GM12878 (cell line): ENCODE measurements around the gene OSCP1. TPM values are rescaled to one million over a fixed set of nuclear protein-coding genes. Genes with fewer than 3 reads are reported as not detected.
A peak's percentile ranks its signal among the peaks of the same experiment; 100 is the strongest.

ENCODE experiments used
- BCL11A ChIP-seq: IDR thresholded peaks from 2 replicates; pipeline ENCODE4 v1.6.1; 2011; ENCODE audit warnings: low read depth, low read length
- BMI1 ChIP-seq: fragments of 450-650 bp; IDR thresholded peaks from 2 replicates; pipeline ENCODE4 v1.6.1; 2016; ENCODE audit warnings: mild to moderate bottlenecking, moderate library complexity, borderline replicate concordance
- EGR1 ChIP-seq, 2 experiments: IDR thresholded peaks; 1 replicate in 1 of 2; 2 replicates in 1 of 2; pipeline ENCODE4 v1.6.1; 2011 to 2012; ENCODE audit warnings: low read depth in 2 of 2, low read length in 2 of 2, borderline replicate concordance in 1 of 2, mild to moderate bottlenecking in 1 of 2, moderate library complexity in 1 of 2
- ESRRA ChIP-seq: IDR thresholded peaks from 2 replicates; pipeline ENCODE4 v1.6.1; 2012; ENCODE audit warnings: mild to moderate bottlenecking, low read length, improper control_type of control experiment
- ETV6 ChIP-seq, 2 experiments: fragments of 450-650 bp in 1 of 2; IDR thresholded peaks in 1 of 2; conservative IDR thresholded peaks in 1 of 2; 2 replicates each; pipeline ENCODE4 v1.6.1; 2014; ENCODE audit warnings: antibody characterized with exemption in 1 of 2, borderline replicate concordance in 1 of 2, low read depth in 1 of 2, mild to moderate bottlenecking in 1 of 2, moderate library complexity in 1 of 2
- IKZF1 ChIP-seq: fragments of 450-650 bp; conservative IDR thresholded peaks from 2 replicates; pipeline ENCODE4 v1.6.1; 2017; ENCODE audit warnings: antibody characterized with exemption, mild to moderate bottlenecking
- JUNB ChIP-seq: IDR thresholded peaks from 2 replicates; pipeline ENCODE4 v1.6.1; 2016; ENCODE audit warnings: antibody characterized with exemption, mild to moderate bottlenecking
- JUND ChIP-seq: IDR thresholded peaks from 2 replicates; pipeline ENCODE4 v1.6.1; 2012; ENCODE audit warnings: low read depth, mild to moderate bottlenecking, low read length, improper control_type of control experiment, moderate library complexity
- NFIC ChIP-seq: IDR thresholded peaks from 2 replicates; pipeline ENCODE4 v1.6.1; 2012; ENCODE audit warnings: low read depth, mild to moderate bottlenecking, inconsistent platforms, low read length, moderate library complexity
- POLR2AphosphoS5 ChIP-seq: IDR thresholded peaks from 2 replicates; pipeline ENCODE4 v1.6.1; 2011; ENCODE audit warnings: mild to moderate bottlenecking, low read length, inconsistent platforms
- POU2F2 ChIP-seq: IDR thresholded peaks from 3 replicates; pipeline ENCODE4 v1.6.1; 2011; ENCODE audit warnings: low read depth, mild to moderate bottlenecking, low read length, borderline replicate concordance
- RCOR1 ChIP-seq: conservative IDR thresholded peaks from 2 replicates; pipeline ENCODE4 v1.6.1; 2012; ENCODE audit warnings: low read depth, low read length, improper control_type of control experiment
- RUNX3 ChIP-seq: IDR thresholded peaks from 2 replicates; pipeline ENCODE4 v1.6.1; 2012; ENCODE audit warnings: low read length, inconsistent platforms
- SUPT20H ChIP-seq: IDR thresholded peaks from 2 replicates; pipeline ENCODE4 v1.6.1; 2011; ENCODE audit warnings: low read depth, mild to moderate bottlenecking, low read length, moderate library complexity, borderline replicate concordance; ENCODE audit not compliant: control insufficient read depth
- TCF12 ChIP-seq: IDR thresholded peaks from 2 replicates; pipeline ENCODE4 v1.6.1; 2011; ENCODE audit warnings: low read depth, mild to moderate bottlenecking, low read length
- WRNIP1 ChIP-seq: IDR thresholded peaks from 2 replicates; pipeline ENCODE4 v1.6.1; 2011; ENCODE audit warnings: low read depth, low read length, improper control_type of control experiment, borderline replicate concordance
- ZNF384 ChIP-seq: IDR thresholded peaks from 2 replicates; pipeline ENCODE4 v1.6.1; 2012; ENCODE audit warnings: low read depth, mild to moderate bottlenecking, low read length, improper control_type of control experiment, borderline replicate concordance
- polyA plus RNA-seq, 11 experiments: library from polyadenylated mRNA; depleted of rRNA in 4 of 11; unstranded in 6 of 11; stranded (reverse) in 5 of 11; fragments of >200 nt; fragmentation: Nextera tagmentation in 4 of 11; fragmentation: Illumina TruSeq in 1 of 11; extraction: Ambion mirVana in 4 of 11; extraction: Trizol in 1 of 11; gene quantifications; 1 replicate in 1 of 11; 2 replicates in 10 of 11; pipeline versions ENCODE4 v1.2.1 to v1.2.3, GENCODE V29; 2011 to 2016; ENCODE audit warnings: inconsistent platforms in 2 of 11, missing spikeins in 2 of 11, low read depth in 1 of 11
- total RNA-seq, 4 experiments: library from RNA; depleted of rRNA in 3 of 4; stranded (reverse); fragments of >200 nt in 3 of 4; fragmentation: Illumina TruSeq in 1 of 4; extraction: Trizol in 1 of 4; gene quantifications; 2 replicates each; pipeline versions ENCODE4 v1.2.1 to v1.2.3, GENCODE V29; 2013 to 2021
- TF ChIP-seq, protein P1 (sequence below): fragments of 450-650 bp; IDR thresholded peaks from 2 replicates; pipeline ENCODE4 v1.6.1; 2016; ENCODE audit warnings: mild to moderate bottlenecking, moderate library complexity, borderline replicate concordance
- TF ChIP-seq, protein P2 (sequence below): fragments of 450-650 bp; IDR thresholded peaks from 2 replicates; pipeline ENCODE4 v1.6.1; 2017; ENCODE audit warnings: mild to moderate bottlenecking
- TF ChIP-seq, protein P3 (sequence below): IDR thresholded peaks from 2 replicates; pipeline ENCODE4 v1.6.1; 2012; ENCODE audit warnings: low read length, inconsistent platforms
- TF ChIP-seq, protein P4 (sequence below): IDR thresholded peaks from 2 replicates; pipeline ENCODE4 v1.6.1; 2012; ENCODE audit warnings: low read depth, low read length, improper control_type of control experiment
- TF ChIP-seq, protein P5 (sequence below): fragments of 150-350 bp; IDR thresholded peaks from 2 replicates; pipeline ENCODE4 v1.6.1; 2014; ENCODE audit warnings: mild to moderate bottlenecking, low read depth, low read length

OSCP1 gene
- total and polyA plus RNA-seq, 10 of the 15 experiments (the other 5 are each of a cell fraction or from before 2014, with no cell fraction given): 1.8 to 5.9 (median 3.0) TPM

DNA sequence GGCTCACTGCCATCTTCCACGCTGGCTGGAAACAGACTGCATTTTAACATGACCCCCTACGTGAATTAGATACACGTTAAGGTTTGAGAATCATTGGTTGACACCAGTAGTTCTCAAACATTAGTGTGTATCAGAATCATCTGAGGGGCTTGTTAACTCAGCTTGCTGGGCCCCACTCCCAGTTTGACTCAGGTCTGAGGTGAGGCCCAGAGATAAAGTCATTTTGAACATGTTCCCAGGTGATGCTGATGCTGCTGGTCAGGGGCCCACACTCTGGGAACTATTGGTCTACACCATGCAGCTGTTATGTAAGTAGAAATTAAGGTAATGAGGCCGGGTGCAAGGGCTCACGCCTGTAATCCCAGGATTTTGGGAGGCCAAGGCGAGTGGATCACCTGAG is 53.9 kb downstream of the OSCP1 start (continued):
- TF ChIP-seq, protein P1, sequence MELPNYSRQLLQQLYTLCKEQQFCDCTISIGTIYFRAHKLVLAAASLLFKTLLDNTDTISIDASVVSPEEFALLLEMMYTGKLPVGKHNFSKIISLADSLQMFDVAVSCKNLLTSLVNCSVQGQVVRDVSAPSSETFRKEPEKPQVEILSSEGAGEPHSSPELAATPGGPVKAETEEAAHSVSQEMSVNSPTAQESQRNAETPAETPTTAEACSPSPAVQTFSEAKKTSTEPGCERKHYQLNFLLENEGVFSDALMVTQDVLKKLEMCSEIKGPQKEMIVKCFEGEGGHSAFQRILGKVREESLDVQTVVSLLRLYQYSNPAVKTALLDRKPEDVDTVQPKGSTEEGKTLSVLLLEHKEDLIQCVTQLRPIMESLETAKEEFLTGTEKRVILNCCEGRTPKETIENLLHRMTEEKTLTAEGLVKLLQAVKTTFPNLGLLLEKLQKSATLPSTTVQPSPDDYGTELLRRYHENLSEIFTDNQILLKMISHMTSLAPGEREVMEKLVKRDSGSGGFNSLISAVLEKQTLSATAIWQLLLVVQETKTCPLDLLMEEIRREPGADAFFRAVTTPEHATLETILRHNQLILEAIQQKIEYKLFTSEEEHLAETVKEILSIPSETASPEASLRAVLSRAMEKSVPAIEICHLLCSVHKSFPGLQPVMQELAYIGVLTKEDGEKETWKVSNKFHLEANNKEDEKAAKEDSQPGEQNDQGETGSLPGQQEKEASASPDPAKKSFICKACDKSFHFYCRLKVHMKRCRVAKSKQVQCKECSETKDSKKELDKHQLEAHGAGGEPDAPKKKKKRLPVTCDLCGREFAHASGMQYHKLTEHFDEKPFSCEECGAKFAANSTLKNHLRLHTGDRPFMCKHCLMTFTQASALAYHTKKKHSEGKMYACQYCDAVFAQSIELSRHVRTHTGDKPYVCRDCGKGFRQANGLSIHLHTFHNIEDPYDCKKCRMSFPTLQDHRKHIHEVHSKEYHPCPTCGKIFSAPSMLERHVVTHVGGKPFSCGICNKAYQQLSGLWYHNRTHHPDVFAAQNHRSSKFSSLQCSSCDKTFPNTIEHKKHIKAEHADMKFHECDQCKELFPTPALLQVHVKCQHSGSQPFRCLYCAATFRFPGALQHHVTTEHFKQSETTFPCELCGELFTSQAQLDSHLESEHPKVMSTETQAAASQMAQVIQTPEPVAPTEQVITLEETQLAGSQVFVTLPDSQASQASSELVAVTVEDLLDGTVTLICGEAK: no peak
- TF ChIP-seq POU2F2: no peak
- TF ChIP-seq JUND: no peak
- no peak for TF ChIP-seq WRNIP1
- TF ChIP-seq ESRRA: no peak
- no peak for TF ChIP-seq RCOR1
- TF ChIP-seq POLR2AphosphoS5: no peak
- TF ChIP-seq, protein P2, sequence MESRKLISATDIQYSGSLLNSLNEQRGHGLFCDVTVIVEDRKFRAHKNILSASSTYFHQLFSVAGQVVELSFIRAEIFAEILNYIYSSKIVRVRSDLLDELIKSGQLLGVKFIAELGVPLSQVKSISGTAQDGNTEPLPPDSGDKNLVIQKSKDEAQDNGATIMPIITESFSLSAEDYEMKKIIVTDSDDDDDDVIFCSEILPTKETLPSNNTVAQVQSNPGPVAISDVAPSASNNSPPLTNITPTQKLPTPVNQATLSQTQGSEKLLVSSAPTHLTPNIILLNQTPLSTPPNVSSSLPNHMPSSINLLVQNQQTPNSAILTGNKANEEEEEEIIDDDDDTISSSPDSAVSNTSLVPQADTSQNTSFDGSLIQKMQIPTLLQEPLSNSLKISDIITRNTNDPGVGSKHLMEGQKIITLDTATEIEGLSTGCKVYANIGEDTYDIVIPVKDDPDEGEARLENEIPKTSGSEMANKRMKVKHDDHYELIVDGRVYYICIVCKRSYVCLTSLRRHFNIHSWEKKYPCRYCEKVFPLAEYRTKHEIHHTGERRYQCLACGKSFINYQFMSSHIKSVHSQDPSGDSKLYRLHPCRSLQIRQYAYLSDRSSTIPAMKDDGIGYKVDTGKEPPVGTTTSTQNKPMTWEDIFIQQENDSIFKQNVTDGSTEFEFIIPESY: no peak
- peak; percentile 78 for TF ChIP-seq JUNB
- TF ChIP-seq EGR1 (IDR thresholded peaks at IDR 0.05; ENCODE audit: borderline replicate concordance in 1 of 2, low read depth in 2 of 2, low read length in 2 of 2): no peak
- peak; percentile 47 for TF ChIP-seq RUNX3
- TF ChIP-seq, protein P3, sequence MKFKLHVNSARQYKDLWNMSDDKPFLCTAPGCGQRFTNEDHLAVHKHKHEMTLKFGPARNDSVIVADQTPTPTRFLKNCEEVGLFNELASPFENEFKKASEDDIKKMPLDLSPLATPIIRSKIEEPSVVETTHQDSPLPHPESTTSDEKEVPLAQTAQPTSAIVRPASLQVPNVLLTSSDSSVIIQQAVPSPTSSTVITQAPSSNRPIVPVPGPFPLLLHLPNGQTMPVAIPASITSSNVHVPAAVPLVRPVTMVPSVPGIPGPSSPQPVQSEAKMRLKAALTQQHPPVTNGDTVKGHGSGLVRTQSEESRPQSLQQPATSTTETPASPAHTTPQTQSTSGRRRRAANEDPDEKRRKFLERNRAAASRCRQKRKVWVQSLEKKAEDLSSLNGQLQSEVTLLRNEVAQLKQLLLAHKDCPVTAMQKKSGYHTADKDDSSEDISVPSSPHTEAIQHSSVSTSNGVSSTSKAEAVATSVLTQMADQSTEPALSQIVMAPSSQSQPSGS: no peak
- TF ChIP-seq, protein P4, sequence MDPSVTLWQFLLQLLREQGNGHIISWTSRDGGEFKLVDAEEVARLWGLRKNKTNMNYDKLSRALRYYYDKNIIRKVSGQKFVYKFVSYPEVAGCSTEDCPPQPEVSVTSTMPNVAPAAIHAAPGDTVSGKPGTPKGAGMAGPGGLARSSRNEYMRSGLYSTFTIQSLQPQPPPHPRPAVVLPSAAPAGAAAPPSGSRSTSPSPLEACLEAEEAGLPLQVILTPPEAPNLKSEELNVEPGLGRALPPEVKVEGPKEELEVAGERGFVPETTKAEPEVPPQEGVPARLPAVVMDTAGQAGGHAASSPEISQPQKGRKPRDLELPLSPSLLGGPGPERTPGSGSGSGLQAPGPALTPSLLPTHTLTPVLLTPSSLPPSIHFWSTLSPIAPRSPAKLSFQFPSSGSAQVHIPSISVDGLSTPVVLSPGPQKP: no peak
- TF ChIP-seq BMI1: no peak
- no peak for TF ChIP-seq NFIC
- no peak for TF ChIP-seq BCL11A
- TF ChIP-seq IKZF1: no peak
- no peak for TF ChIP-seq ZNF384
- TF ChIP-seq, protein P5, sequence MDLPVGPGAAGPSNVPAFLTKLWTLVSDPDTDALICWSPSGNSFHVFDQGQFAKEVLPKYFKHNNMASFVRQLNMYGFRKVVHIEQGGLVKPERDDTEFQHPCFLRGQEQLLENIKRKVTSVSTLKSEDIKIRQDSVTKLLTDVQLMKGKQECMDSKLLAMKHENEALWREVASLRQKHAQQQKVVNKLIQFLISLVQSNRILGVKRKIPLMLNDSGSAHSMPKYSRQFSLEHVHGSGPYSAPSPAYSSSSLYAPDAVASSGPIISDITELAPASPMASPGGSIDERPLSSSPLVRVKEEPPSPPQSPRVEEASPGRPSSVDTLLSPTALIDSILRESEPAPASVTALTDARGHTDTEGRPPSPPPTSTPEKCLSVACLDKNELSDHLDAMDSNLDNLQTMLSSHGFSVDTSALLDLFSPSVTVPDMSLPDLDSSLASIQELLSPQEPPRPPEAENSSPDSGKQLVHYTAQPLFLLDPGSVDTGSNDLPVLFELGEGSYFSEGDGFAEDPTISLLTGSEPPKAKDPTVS: no peak
- no peak for TF ChIP-seq SUPT20H
- no peak for TF ChIP-seq ETV6 (conservative IDR thresholded peaks at IDR 0.05 in 1 of 2, IDR thresholded peaks at IDR 0.05 in 1 of 2; ENCODE audit: borderline replicate concordance in 1 of 2, low read depth in 1 of 2)
- 0 out of 2 replicates have a peak, but pooled peaks have one; percentile 14 for TF ChIP-seq TCF12
- TF ChIP-seq, all 136 proteins: peak for 4
